HFFc6 (cell line): ENCODE results near the gene ZNF384. TPM values are rescaled to one million over a fixed set of nuclear protein-coding genes. Genes with fewer than 3 reads are reported as not detected.

Experiments
- DNase-seq: peaks from one replicate; pipeline ENCODE4 v3.0.0-alpha.2; 2018
- H3K27ac Mint-ChIP-seq: 2 replicates; pipeline ENCODE4 v1.8.0; 2020; ENCODE audit warnings: mild to moderate bottlenecking, mixed read lengths
- H3K27me3 Mint-ChIP-seq: 2 replicates; pipeline ENCODE4 v1.8.0; 2021; ENCODE audit warnings: mild to moderate bottlenecking, moderate library complexity, mixed read lengths; ENCODE audit not compliant: insufficient read depth
- H3K36me3 Mint-ChIP-seq: 2 replicates; pipeline ENCODE4 v1.8.0; 2021; ENCODE audit warnings: low read depth, mixed read lengths
- H3K4me1 Mint-ChIP-seq: 2 replicates; pipeline ENCODE4 v1.8.0; 2020; ENCODE audit warnings: low read depth, mixed read lengths
- H3K4me3 Mint-ChIP-seq: 2 replicates; pipeline ENCODE4 v1.8.0; 2020; ENCODE audit warnings: mild to moderate bottlenecking, moderate library complexity, mixed read lengths
- H3K9me3 Mint-ChIP-seq: 2 replicates; pipeline ENCODE4 v1.8.0; 2020; ENCODE audit warnings: mild to moderate bottlenecking, mixed read lengths
- CTCF ChIP-seq: fragments of 200-600 bp; sonication (generic); IDR thresholded peaks from 2 replicates; pipeline ENCODE4 v1.5.0; 2021; ENCODE audit warnings: antibody characterized with exemption, mild to moderate bottlenecking
- total RNA-seq, 6 experiments: library from RNA; stranded (reverse); fragmentation: NEBNext Ultra II Directional; extraction: Animal tissue kit (Norgen Biotek cat#: 25700); gene quantifications; 2 replicates in 1 of 6; 3 replicates in 5 of 6; pipeline ENCODE4 v1.2.3, GENCODE V29; 2021

Gene ZNF384
- total RNA-seq, 6 experiments from 2014 or later: 32.8 to 43.9 (median 41.1) TPM

DNA sequence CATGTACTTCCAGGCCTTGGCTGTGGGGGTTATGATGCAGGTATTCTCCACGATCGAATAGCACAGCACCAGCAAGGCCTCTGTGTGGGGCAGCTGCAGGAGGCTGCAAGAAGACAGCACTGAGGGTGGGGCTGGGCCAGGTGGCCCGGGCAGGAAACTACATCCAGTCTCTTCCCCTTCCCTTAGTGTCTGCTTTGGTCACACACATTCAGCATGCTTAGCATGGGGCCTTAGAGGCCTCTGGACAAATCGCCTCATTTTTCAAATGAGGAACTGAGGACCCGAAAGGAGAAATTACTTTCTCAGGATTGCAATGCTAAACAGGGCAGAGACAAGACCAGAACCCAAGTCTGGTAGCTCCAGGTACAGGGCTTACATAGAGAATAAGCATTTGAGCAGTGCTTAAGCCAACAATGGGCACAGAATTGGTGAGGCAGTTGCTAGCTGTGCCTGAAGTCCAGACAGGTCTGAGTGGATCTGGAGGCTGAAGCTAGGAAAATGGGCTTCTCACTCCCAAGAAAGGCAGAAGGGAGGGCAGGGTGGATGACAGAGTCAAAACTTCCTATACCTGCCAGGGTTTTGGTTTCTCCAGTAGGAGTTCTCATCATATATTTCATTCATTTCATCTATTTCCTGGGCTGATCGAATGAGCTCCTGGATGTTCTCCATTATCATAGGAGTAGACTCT is 45.5 kb downstream of the ZNF384 start:
- H3K4me1 Mint-ChIP-seq: no peaks in the 10 kb centered on the region
- TF ChIP-seq CTCF: no peak
- no peak overlapping the region for H3K27ac Mint-ChIP-seq
- H3K9me3 Mint-ChIP-seq: peaks cover 54% of the 10 kb centered on the region
- peaks cover 22% of the 10 kb centered on the region for H3K27me3 Mint-ChIP-seq
- DNase-seq: no peak
- peaks cover 47% of the 10 kb centered on the region for H3K36me3 Mint-ChIP-seq
- H3K4me3 Mint-ChIP-seq: no peak overlapping the region

DNA sequence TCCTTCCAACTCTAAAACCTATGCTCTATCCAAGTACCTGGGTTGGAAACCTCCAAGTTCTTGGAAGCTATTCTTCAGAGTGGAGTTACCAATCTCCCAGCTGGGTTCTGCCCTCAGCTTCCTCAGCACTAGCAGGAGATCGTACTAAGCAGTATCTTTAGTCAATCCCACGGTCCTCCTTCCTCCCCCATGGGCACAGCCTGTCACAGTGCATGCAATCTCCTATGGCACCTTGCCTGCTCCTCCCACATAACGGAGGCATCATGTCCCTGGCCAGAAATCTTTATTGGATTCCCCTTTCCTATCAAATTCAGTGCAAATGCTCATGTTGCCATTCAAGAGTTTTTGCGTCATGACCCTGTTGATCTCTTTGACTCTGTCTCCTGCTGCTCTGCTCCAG is 48.0 kb downstream of the ZNF384 start:
- Mint-ChIP-seq H3K4me3 (no peak overlapping the region), H3K27ac (no peak overlapping the region), H3K36me3 (peaks cover 26% of the 10 kb centered on the region), H3K27me3 (peaks cover 27% of the 10 kb centered on the region), H3K9me3 (peaks cover 40% of the 10 kb centered on the region), H3K4me1 (no peaks in the 10 kb centered on the region)
- TF ChIP-seq CTCF: no peak
- DNase-seq: no peak

- Mint-ChIP-seq H3K9me3 (peaks cover 37% of the 10 kb centered on the region), H3K4me1 (no peaks in the 10 kb centered on the region), H3K27ac (no peak overlapping the region), H3K36me3 (peaks cover 26% of the 10 kb centered on the region), H3K27me3 (peaks cover 27% of the 10 kb centered on the region), H3K4me3 (no peak overlapping the region)
- no peak for DNase-seq
- no peak for TF ChIP-seq CTCF
Measured at GRCh38 chr12:6640497-6640896, 48.7 kb downstream of the ZNF384 start.

- Mint-ChIP-seq H3K36me3 (peaks cover 15% of the 10 kb centered on the region), H3K4me1 (no peaks in the 10 kb centered on the region), H3K4me3 (no peak overlapping the region), H3K27me3 (peaks cover 37% of the 10 kb centered on the region), H3K9me3 (peaks cover 25% of the 10 kb centered on the region), H3K27ac (no peak overlapping the region)
- TF ChIP-seq CTCF: no peak
- no peak for DNase-seq
Measured at GRCh38 chr12:6639151-6639801, 49.9 kb downstream of the ZNF384 start.

- no peaks in the 10 kb centered on the region for H3K4me1 Mint-ChIP-seq
- no peak for TF ChIP-seq CTCF
- peaks cover 16% of the 10 kb centered on the region for H3K9me3 Mint-ChIP-seq
- peaks cover 38% of the 10 kb centered on the region for H3K27me3 Mint-ChIP-seq
- no peak overlapping the region for H3K4me3 Mint-ChIP-seq
- no peak overlapping the region for H3K27ac Mint-ChIP-seq
- H3K36me3 Mint-ChIP-seq: peaks cover 6% of the 10 kb centered on the region
- no peak for DNase-seq
Measured at GRCh38 chr12:6638305-6638704, 50.9 kb downstream of the ZNF384 start.
